Hepatocyte (in vitro differentiated cells): ENCODE data around the gene MC1R. TPM values are rescaled to one million over a fixed set of nuclear protein-coding genes. Genes with fewer than 3 reads are reported as not detected.
"Not testable (repeated sequence)": the region's sequence is repeated elsewhere in the genome, so short reads cannot be mapped to it uniquely, and the experiment has no call there.

ENCODE experiments used
- DNase-seq: peaks from one replicate; pipeline ENCODE4 v3.0.0-alpha.2; 2016; ENCODE audit warnings: low spot score
- H2AFZ ChIP-seq: fragments of 200-600 bp; sonication (generic); 2 replicates; pipeline ENCODE4 v1.6.0; 2016; ENCODE audit warnings: antibody characterized with exemption, mild to moderate bottlenecking
- H3K27ac ChIP-seq: fragments of 200-600 bp; sonication (generic); 2 replicates; pipeline ENCODE4 v1.5.1; 2016; ENCODE audit warnings: mild to moderate bottlenecking
- H3K27me3 ChIP-seq: fragments of 200-600 bp; sonication (generic); 2 replicates; pipeline ENCODE4 v1.6.1; 2016
- H3K36me3 ChIP-seq: fragments of 200-600 bp; sonication (generic); replicated peaks from 2 replicates; pipeline ENCODE4 v1.5.1; 2016; ENCODE audit warnings: low read depth; ENCODE audit not compliant: insufficient read depth
- H3K4me1 ChIP-seq: fragments of 200-600 bp; sonication (generic); 2 replicates; pipeline ENCODE4 v1.5.1; 2016; ENCODE audit warnings: mild to moderate bottlenecking, moderate library complexity; ENCODE audit not compliant: insufficient read depth
- H3K4me2 ChIP-seq: fragments of 200-600 bp; sonication (generic); 2 replicates; pipeline ENCODE4 v1.6.0; 2016
- H3K4me3 ChIP-seq: fragments of 200-600 bp; sonication (generic); 2 replicates; pipeline ENCODE4 v1.5.1; 2016; ENCODE audit warnings: mild to moderate bottlenecking
- H3K79me2 ChIP-seq: fragments of 200-600 bp; sonication (generic); 2 replicates; pipeline ENCODE4 v1.6.0; 2017; ENCODE audit warnings: mild to moderate bottlenecking
- H3K9me2 ChIP-seq: fragments of 200-600 bp; sonication (generic); replicated peaks from 2 replicates; pipeline ENCODE4 v1.6.0; 2017; ENCODE audit warnings: mild to moderate bottlenecking; ENCODE audit not compliant: insufficient read depth
- H3K9me3 ChIP-seq: fragments of 200-600 bp; sonication (generic); 2 replicates; pipeline ENCODE4 v1.5.1; 2016; ENCODE audit warnings: low read depth, mild to moderate bottlenecking
- H4K20me1 ChIP-seq: fragments of 200-600 bp; sonication (generic); 2 replicates; pipeline ENCODE4 v1.6.0; 2016; ENCODE audit warnings: mild to moderate bottlenecking; ENCODE audit not compliant: insufficient read depth, poor library complexity, severe bottlenecking
- CTCF ChIP-seq: fragments of 200-600 bp; sonication (generic); IDR thresholded peaks from 2 replicates; pipeline ENCODE4 v1.5.1; 2016; ENCODE audit warnings: antibody characterized with exemption, mild to moderate bottlenecking; ENCODE audit not compliant: poor library complexity
- EZH2 ChIP-seq: fragments of 200-600 bp; sonication (generic); IDR thresholded peaks from 2 replicates; pipeline ENCODE4 v1.6.1; 2016; ENCODE audit warnings: antibody characterized with exemption, mild to moderate bottlenecking, borderline replicate concordance
- EZH2phosphoT487 ChIP-seq: fragments of 200-600 bp; sonication (generic); IDR thresholded peaks from one replicate; pipeline ENCODE4 v1.6.1; 2018; ENCODE audit warnings: antibody characterized with exemption, mild to moderate bottlenecking, low read depth, moderate library complexity; ENCODE audit not compliant: unreplicated experiment, severe bottlenecking
- WGBS: methylation state at CpG from one replicate; pipeline ENCODE4 v1.1.6; 2016; ENCODE audit warnings: low lambda C conversion rate; ENCODE audit errors: missing lambda C conversion rate; 5-methylcytosine and 5-hydroxymethylcytosine counted together
- polyA plus RNA-seq: library from polyadenylated mRNA; unstranded; fragments of >200 nt; fragmentation: Nextera tagmentation; extraction: Ambion mirVana; gene quantifications from 2 replicates; pipeline ENCODE4 v1.2.1, GENCODE V29; 2016
- total RNA-seq: library from RNA; depleted of rRNA; stranded (reverse); fragments of >200 nt; gene quantifications from 2 replicates; pipeline ENCODE4 v1.2.3, GENCODE V29; 2014

MC1R gene
- total and polyA plus RNA-seq, 2 experiments from 2014 or later = 3.4 to 4.2 TPM

GRCh38 chr16:89873109-89873971 lies 45.3 kb upstream of the MC1R start, which contains the start of gene TCF25:
Gene TCF25, plus strand, starts transcription at chr16:89873592. Its CDS starts 76 bp downstream, at chr16:89873668.
- peak within 1 kb of the TSS; percentile 100 for H3K27ac ChIP-seq
- TF ChIP-seq CTCF (peak; percentile 10), EZH2phosphoT487 (no peak), EZH2 (no peak)
- peak; percentile 96 for DNase-seq
- WGBS = 3% methylated on average over 76 of the region's 104 CpGs
- peaks cover 35% of the 10 kb centered on the region for H4K20me1 ChIP-seq
- H3K4me3 ChIP-seq = peak within 1 kb of the TSS; percentile 93
- no peaks in the 10 kb centered on the region for H3K9me2 ChIP-seq
- peaks cover 19% of the 10 kb centered on the region for H3K4me1 ChIP-seq
- H2AFZ ChIP-seq = peak within 1 kb of the TSS; percentile 91
- H3K4me2 ChIP-seq = peak within 1 kb of the TSS; percentile 96
- H3K27me3 ChIP-seq = no peaks in the 10 kb centered on the region
- peaks cover 44% of the 10 kb centered on the region for H3K79me2 ChIP-seq
- no peaks in the 10 kb centered on the region for H3K9me3 ChIP-seq
- no peaks in the 10 kb centered on the region for H3K36me3 ChIP-seq

GRCh38 chr16:89873972-89874689 lies 44.5 kb upstream of the MC1R start:
- Histone ChIP-seq H3K9me2 (no peaks in the 10 kb centered on the region), H3K4me1 (peaks cover 19% of the 10 kb centered on the region), H3K27ac (peak overlapping the region; percentile 100), H3K27me3 (no peaks in the 10 kb centered on the region), H3K36me3 (no peaks in the 10 kb centered on the region), H3K79me2 (peaks cover 52% of the 10 kb centered on the region), H3K4me3 (peak overlapping the region; percentile 93), H3K4me2 (peak overlapping the region; percentile 96), H4K20me1 (peaks cover 41% of the 10 kb centered on the region), H2AFZ (peak overlapping the region; percentile 85), H3K9me3 (no peaks in the 10 kb centered on the region)
- peak; percentile 98 for DNase-seq
- TF ChIP-seq CTCF = no peak
- no peak for TF ChIP-seq EZH2
- no peak for TF ChIP-seq EZH2phosphoT487
- WGBS = 20% methylated on average over 15 of the region's 61 CpGs

GRCh38 chr16:89879123-89879522 lies 39.5 kb upstream of the MC1R start:
- H3K27ac ChIP-seq, H3K4me2 ChIP-seq, H3K27me3 ChIP-seq, DNase-seq, H3K4me3 ChIP-seq, H3K36me3 ChIP-seq, H3K4me1 ChIP-seq, H2AFZ ChIP-seq, H3K9me3 ChIP-seq, H3K9me2 ChIP-seq: not testable (repeated sequence)
- over 99% methylated on average over 16 of the region's 28 CpGs for WGBS
- peaks cover 87% of the 10 kb centered on the region for H4K20me1 ChIP-seq
- peaks cover 90% of the 10 kb centered on the region for H3K79me2 ChIP-seq
